ENCODE results near the gene SLC37A1. TPM values are rescaled to one million over a fixed set of nuclear protein-coding genes. Genes with fewer than 3 reads are reported as not detected.
A peak's percentile ranks its signal among the peaks of the same experiment; 100 is the strongest.

The SLC37A1 gene
- total and polyA plus RNA-seq, 9 of the 15 experiments (the other 6 are each of a cell fraction or from before 2014, with no cell fraction given) = 0.06 to 3.4 (median 0.40) TPM

DNA sequence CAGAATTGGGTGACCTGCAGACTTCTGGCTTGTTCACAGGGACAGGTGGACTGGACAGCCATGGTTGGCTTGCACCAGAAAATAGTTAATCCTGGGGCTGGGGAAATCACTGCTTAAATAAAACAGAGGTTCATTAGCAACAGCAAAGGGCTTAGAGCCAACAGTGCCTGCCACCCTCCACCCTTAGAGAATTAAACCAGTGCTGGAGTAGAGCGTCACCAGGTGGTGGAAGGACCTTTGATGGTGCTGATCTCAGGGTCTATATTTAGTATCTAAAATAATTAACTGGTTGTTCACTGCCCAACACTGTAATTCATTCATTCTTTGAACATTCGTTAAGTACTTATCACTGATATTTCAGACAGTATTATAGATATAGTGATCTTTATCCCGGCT lies 105.1 kb downstream of the SLC37A1 start (continued):
- TF ChIP-seq, protein P1, sequence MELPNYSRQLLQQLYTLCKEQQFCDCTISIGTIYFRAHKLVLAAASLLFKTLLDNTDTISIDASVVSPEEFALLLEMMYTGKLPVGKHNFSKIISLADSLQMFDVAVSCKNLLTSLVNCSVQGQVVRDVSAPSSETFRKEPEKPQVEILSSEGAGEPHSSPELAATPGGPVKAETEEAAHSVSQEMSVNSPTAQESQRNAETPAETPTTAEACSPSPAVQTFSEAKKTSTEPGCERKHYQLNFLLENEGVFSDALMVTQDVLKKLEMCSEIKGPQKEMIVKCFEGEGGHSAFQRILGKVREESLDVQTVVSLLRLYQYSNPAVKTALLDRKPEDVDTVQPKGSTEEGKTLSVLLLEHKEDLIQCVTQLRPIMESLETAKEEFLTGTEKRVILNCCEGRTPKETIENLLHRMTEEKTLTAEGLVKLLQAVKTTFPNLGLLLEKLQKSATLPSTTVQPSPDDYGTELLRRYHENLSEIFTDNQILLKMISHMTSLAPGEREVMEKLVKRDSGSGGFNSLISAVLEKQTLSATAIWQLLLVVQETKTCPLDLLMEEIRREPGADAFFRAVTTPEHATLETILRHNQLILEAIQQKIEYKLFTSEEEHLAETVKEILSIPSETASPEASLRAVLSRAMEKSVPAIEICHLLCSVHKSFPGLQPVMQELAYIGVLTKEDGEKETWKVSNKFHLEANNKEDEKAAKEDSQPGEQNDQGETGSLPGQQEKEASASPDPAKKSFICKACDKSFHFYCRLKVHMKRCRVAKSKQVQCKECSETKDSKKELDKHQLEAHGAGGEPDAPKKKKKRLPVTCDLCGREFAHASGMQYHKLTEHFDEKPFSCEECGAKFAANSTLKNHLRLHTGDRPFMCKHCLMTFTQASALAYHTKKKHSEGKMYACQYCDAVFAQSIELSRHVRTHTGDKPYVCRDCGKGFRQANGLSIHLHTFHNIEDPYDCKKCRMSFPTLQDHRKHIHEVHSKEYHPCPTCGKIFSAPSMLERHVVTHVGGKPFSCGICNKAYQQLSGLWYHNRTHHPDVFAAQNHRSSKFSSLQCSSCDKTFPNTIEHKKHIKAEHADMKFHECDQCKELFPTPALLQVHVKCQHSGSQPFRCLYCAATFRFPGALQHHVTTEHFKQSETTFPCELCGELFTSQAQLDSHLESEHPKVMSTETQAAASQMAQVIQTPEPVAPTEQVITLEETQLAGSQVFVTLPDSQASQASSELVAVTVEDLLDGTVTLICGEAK (IDR thresholded peaks at IDR 0.05) = no peak
- TF ChIP-seq, protein P1 (CRISPR knock-in tag; IDR thresholded peaks at IDR 0.05) = no peak
- TF ChIP-seq SMARCA4 (IDR thresholded peaks at IDR 0.05) = no peak
- TF ChIP-seq SMARCE1 (IDR thresholded peaks at IDR 0.05) = no peak
- no peak for TF ChIP-seq TAF1 (IDR thresholded peaks at IDR 0.05; ENCODE audit: control insufficient read depth, extremely low read depth, insufficient read depth, low read length, severe bottlenecking)
- peak in 1 of 2 experiments; percentile 44; a peak in 2 of 4 replicates for TF ChIP-seq RAD21 (CRISPR knock-in tag; conservative IDR thresholded peaks at IDR 0.05 in 1 of 2, IDR thresholded peaks at IDR 0.05 in 1 of 2)
- TF ChIP-seq, protein P2, sequence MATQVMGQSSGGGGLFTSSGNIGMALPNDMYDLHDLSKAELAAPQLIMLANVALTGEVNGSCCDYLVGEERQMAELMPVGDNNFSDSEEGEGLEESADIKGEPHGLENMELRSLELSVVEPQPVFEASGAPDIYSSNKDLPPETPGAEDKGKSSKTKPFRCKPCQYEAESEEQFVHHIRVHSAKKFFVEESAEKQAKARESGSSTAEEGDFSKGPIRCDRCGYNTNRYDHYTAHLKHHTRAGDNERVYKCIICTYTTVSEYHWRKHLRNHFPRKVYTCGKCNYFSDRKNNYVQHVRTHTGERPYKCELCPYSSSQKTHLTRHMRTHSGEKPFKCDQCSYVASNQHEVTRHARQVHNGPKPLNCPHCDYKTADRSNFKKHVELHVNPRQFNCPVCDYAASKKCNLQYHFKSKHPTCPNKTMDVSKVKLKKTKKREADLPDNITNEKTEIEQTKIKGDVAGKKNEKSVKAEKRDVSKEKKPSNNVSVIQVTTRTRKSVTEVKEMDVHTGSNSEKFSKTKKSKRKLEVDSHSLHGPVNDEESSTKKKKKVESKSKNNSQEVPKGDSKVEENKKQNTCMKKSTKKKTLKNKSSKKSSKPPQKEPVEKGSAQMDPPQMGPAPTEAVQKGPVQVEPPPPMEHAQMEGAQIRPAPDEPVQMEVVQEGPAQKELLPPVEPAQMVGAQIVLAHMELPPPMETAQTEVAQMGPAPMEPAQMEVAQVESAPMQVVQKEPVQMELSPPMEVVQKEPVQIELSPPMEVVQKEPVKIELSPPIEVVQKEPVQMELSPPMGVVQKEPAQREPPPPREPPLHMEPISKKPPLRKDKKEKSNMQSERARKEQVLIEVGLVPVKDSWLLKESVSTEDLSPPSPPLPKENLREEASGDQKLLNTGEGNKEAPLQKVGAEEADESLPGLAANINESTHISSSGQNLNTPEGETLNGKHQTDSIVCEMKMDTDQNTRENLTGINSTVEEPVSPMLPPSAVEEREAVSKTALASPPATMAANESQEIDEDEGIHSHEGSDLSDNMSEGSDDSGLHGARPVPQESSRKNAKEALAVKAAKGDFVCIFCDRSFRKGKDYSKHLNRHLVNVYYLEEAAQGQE (IDR thresholded peaks at IDR 0.05; ENCODE audit: borderline replicate concordance) = peak; percentile 30; the same call in 1 of the 2 replicates
- TF ChIP-seq, protein P2 (CRISPR knock-in tag; IDR thresholded peaks at IDR 0.05; ENCODE audit: low read depth) = no peak
- no peak for TF ChIP-seq TAF9B (IDR thresholded peaks at IDR 0.05; ENCODE audit: partially characterized antibody)

All from K562 (cell line).